Ascending aorta (tissue), 2 donors: ENCODE results near the gene L1CAM. TPM values are rescaled to one million over a fixed set of nuclear protein-coding genes. Genes with fewer than 3 reads are reported as not detected.

Experiments used
- DNase-seq, 2 donors: peaks; one replicate each; pipeline ENCODE4 v3.0.0-alpha.2; 2019; ENCODE audit warnings: low spot score in 2 of 2
- H3K27ac ChIP-seq, 2 donors: fragments of 200-600 bp; sonication (generic); one replicate each; pipeline ENCODE4 v1.5.1; 2016 to 2017; ENCODE audit warnings: mild to moderate bottlenecking in 1 of 2
- H3K27me3 ChIP-seq: fragments of 200-600 bp; sonication (generic); one replicate; pipeline ENCODE4 v1.5.1; 2017
- H3K36me3 ChIP-seq, 2 donors: fragments of 200-600 bp; sonication (generic); one replicate each; pipeline ENCODE4 v1.5.1; 2016
- H3K4me1 ChIP-seq, 2 donors: fragments of 200-600 bp; sonication (generic); one replicate each; pipeline ENCODE4 v1.5.1; 2016 to 2017; ENCODE audit warnings: mild to moderate bottlenecking in 1 of 2
- H3K4me3 ChIP-seq, 2 donors: fragments of 200-600 bp; sonication (generic); one replicate each; pipeline ENCODE4 v1.5.1; 2016 to 2017; ENCODE audit warnings: mild to moderate bottlenecking in 1 of 2
- H3K9me3 ChIP-seq, 2 donors: fragments of 200-600 bp; sonication (generic); one replicate each; pipeline ENCODE4 v1.5.1; 2016
- intact Hi-C: fragments of 100-400 bp; cut with DNase I; formaldehyde crosslinking; loops from one replicate; pipeline ENCODE4 v1.15.1; 2023
- total RNA-seq: library from RNA; depleted of rRNA; stranded (reverse); fragments of >200 nt; gene quantifications from one replicate; pipeline ENCODE4 v1.1.0, GENCODE V29; 2016
- TF ChIP-seq, protein P1 (sequence below), 3 experiments: fragments of 200-600 bp in 2 of 3; fragments of 450-650 bp in 1 of 3; sonication (generic) in 2 of 3; IDR thresholded peaks; one replicate each; pipeline ENCODE4 v1.5.1; 2016 to 2019; ENCODE audit warnings: antibody characterized with exemption in 3 of 3, mild to moderate bottlenecking in 1 of 3, moderate library complexity in 1 of 3

Gene L1CAM
- total RNA-seq, 1 donor from 2014 or later: 25.8 TPM

DNA sequence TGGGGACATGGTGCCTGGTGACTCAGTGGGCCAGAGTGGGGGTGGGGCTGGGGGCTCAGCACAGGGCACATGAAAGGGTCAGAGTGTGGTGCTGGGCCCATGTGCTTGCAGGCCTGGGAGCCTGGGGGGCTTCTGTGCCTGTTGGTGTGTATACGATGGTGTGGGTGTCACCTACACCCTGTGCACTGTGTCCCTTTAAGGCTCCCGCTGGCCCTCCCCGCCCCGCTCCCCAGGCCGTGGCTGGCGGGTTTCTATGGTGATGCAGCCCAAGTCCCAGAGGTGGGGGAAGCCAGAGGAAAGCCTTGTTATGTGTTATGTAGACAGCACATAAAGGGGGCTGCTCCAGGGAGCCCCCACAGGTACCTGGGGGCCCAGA is 5.5 kb downstream of the L1CAM start:
- H3K27me3 ChIP-seq: peaks cover 5% of the 10 kb centered on the region

DNA sequence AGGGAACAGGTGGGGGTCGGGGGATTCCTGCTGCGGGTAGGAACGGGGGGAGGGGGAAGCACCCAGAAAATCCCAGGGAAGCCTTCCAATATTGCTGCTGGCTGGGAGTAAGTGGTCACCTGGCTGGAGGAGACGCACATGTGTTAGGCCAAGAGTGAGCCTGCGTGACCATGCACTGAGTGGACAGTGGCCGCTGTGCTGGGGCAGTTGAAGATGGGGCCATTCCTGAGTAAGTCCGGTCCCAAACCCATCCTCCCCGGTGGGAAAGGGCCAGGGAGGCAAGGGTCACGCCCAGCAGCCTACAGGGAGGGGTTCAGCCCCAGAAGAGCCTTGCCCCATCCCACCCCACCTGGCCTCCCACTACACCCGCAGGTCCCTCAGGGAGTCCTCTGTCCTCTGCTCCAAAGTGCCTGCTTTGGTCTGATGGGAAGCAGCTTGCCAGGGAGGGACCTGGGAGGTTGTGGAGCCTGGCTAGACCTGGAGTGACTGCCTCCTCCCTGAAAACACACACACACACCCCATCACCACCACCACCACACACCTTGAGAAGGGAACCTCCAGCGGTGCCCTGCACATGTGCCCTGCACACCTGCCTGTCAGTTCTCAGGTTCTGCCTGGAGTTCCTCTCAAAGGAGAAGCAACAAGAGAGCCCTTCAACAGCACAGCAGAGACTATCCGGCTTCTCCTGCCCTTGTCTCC is 6.1 kb downstream of the L1CAM start:
- no peak for DNase-seq
- intact Hi-C loops: no loop called here
- Histone ChIP-seq H3K27ac (no peak overlapping the region), H3K36me3 (no peaks in the 10 kb centered on the region), H3K9me3 (no peaks in the 10 kb centered on the region), H3K27me3 (peaks cover 1% of the 10 kb centered on the region), H3K4me1 (no peaks in the 10 kb centered on the region), H3K4me3 (no peak overlapping the region)
- TF ChIP-seq, protein P1, sequence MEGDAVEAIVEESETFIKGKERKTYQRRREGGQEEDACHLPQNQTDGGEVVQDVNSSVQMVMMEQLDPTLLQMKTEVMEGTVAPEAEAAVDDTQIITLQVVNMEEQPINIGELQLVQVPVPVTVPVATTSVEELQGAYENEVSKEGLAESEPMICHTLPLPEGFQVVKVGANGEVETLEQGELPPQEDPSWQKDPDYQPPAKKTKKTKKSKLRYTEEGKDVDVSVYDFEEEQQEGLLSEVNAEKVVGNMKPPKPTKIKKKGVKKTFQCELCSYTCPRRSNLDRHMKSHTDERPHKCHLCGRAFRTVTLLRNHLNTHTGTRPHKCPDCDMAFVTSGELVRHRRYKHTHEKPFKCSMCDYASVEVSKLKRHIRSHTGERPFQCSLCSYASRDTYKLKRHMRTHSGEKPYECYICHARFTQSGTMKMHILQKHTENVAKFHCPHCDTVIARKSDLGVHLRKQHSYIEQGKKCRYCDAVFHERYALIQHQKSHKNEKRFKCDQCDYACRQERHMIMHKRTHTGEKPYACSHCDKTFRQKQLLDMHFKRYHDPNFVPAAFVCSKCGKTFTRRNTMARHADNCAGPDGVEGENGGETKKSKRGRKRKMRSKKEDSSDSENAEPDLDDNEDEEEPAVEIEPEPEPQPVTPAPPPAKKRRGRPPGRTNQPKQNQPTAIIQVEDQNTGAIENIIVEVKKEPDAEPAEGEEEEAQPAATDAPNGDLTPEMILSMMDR (IDR thresholded peaks at IDR 0.05): no peak

More for the DNA sequence above, 5.5 kb downstream of the L1CAM start:
- TF ChIP-seq, protein P1 (IDR thresholded peaks at IDR 0.05): no peak
- no peaks in the 10 kb centered on the region for H3K9me3 ChIP-seq
- intact Hi-C loops: no loop called here
- H3K4me1 ChIP-seq: no peaks in the 10 kb centered on the region
- no peaks in the 10 kb centered on the region for H3K36me3 ChIP-seq
- no peak overlapping the region for H3K27ac ChIP-seq
- no peak overlapping the region for H3K4me3 ChIP-seq
- DNase-seq: no peak

DNA sequence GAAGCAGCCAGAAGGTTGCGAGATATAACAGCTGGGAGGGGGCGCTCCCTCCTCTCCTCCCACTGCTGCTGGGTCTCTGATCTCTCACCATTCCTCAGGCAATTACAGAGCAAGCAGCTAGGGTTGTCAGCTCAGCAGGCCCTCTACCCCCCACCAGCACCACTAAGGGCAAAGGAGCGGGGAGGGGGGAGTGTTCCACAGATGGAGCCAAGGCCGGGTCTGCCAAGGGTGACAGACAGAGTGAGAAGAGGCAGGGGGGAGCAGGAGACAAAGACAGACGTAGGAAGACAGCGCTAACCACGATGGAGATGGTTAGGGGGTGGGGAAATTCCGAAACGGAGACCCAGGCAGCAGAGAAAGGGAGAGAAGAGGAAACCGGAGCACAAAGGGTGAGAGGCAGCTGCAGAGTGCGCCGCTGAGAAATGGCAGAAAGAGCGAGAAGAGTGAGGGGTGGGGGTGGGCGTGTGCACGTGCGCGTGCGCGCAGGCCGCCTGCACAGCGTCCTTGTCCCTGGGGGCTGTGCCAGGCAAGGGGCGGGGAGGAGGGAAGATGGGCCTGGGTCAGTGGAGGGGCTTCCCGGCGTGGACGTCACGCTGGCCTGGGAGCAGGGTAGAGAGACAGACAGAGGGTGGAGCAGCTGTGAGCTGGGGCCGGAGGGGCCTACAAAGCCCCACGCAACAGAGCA is 6.9 kb downstream of the L1CAM start:
- DNase-seq: no peak
- intact Hi-C loops: no loop called here
- no peak overlapping the region for H3K27ac ChIP-seq

DNA sequence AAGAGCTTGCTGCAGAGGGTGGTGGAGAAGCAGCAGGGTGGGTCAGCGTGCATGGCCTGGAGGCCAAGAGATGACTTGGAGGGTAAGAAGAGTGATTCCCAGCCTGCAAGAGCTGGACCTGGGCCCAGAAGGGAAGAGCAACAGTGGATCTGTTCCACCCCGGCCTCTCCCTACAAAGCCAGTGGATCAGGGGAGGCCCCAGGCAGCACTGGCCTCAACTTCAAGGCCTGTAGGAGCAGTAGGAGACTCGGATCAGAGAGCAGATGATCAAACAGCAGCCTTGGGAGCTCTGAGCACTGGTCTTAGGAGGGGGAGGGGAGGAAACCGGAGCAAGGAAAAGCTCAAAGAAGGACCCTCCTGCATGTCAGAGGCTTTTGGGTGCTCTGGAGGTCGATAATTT is 7.6 kb downstream of the L1CAM start:
- H3K4me1 ChIP-seq: no peaks in the 10 kb centered on the region
- no peaks in the 10 kb centered on the region for H3K36me3 ChIP-seq
- intact Hi-C loops: no loop called here
- no peak overlapping the region for H3K27ac ChIP-seq
- no peaks in the 10 kb centered on the region for H3K27me3 ChIP-seq
- H3K4me3 ChIP-seq: no peak overlapping the region
- TF ChIP-seq, protein P1 (IDR thresholded peaks at IDR 0.05): no peak
- DNase-seq: no peak
- no peaks in the 10 kb centered on the region for H3K9me3 ChIP-seq

More for the DNA sequence above, 6.9 kb downstream of the L1CAM start:
- TF ChIP-seq, protein P1 (IDR thresholded peaks at IDR 0.05): no peak
- no peaks in the 10 kb centered on the region for H3K27me3 ChIP-seq
- no peak overlapping the region for H3K4me3 ChIP-seq
- H3K9me3 ChIP-seq: no peaks in the 10 kb centered on the region
- H3K36me3 ChIP-seq: no peaks in the 10 kb centered on the region
- H3K4me1 ChIP-seq: no peaks in the 10 kb centered on the region

DNA sequence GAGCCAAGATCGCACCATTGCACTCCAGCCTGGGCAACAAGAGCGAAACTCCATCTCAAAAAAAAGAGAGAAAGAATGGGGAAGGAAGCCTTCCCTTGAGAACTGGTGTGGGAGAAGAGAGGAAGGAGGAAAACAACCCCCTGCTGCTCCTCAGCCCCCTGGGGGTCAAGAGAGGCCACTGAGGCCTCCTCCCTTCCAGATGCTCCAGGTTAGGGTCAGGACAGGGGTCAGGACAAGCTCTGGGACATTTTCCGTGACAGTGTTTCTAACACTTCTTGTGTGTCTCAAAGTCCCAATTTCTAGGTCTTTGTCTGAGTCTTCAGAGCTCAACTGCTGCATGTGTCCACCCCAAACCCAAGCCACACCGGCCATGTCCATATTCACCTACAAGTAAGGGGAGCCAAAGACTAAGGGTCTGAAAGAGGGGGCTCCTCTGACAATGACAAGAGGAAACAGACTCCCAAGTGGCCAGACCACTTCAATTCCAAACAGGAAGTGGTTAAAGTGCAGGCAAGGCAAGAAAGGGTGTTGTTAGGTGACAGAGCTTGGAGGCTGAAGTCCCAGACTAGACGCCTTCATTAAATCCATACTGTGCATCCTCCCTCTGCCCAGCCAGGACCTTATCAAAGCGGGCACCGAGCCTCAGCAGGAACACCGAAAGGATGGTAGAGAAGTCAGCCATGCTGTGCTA is 8.3 kb downstream of the L1CAM start:
- no peaks in the 10 kb centered on the region for H3K4me1 ChIP-seq
- intact Hi-C loops: no loop called here
- no peak overlapping the region for H3K4me3 ChIP-seq
- DNase-seq: no peak
- H3K36me3 ChIP-seq: no peaks in the 10 kb centered on the region
- H3K27me3 ChIP-seq: no peaks in the 10 kb centered on the region
- no peaks in the 10 kb centered on the region for H3K9me3 ChIP-seq
- H3K27ac ChIP-seq: no peak overlapping the region
- TF ChIP-seq, protein P1 (IDR thresholded peaks at IDR 0.05): no peak
